Suprapubic skin (tissue), 4 donors: ENCODE results near the gene SPTBN5.

ENCODE experiments used
- EP300 ChIP-seq: sonication (generic); formaldehyde crosslinking; IDR thresholded peaks from one replicate; pipeline ENCODE4 v1.6.1; 2017; ENCODE audit warnings: antibody characterized with exemption
- POLR2A ChIP-seq, 2 donors: fragments of 450-650 bp; IDR thresholded peaks; one replicate each; pipeline ENCODE4 v1.6.1; 2017; ENCODE audit warnings: antibody characterized with exemption in 2 of 2, mild to moderate bottlenecking in 2 of 2, moderate library complexity in 2 of 2
- POLR2AphosphoS5 ChIP-seq, 3 donors: sonication (generic); formaldehyde crosslinking; IDR thresholded peaks; one replicate each; pipeline ENCODE4 v1.6.1; 2017; ENCODE audit warnings: antibody characterized with exemption in 3 of 3
- TF ChIP-seq, protein P1 (sequence below), 2 donors: fragments of 200-600 bp in 1 of 2; fragments of 450-650 bp in 1 of 2; sonication (generic) in 1 of 2; IDR thresholded peaks; one replicate each; pipeline ENCODE4 v1.5.1; 2016 to 2019; ENCODE audit warnings: antibody characterized with exemption in 2 of 2, mild to moderate bottlenecking in 1 of 2, moderate library complexity in 1 of 2

DNA sequence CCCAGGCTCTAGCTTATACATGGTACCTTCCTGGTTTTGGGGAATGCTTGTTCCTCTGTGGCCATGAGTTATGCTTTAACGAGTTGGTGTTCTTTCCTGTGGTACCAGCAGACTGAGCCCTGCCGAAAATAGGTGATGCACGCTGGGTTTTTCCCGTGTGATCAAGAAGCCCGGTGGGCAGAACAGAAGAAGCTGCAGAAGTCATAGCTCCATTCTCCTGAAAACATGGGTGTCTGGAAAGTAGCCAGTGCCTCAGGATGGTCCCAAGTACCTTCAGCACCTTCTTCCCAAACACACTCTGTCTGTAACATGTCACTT lies 94.4 kb downstream of the SPTBN5 start:
- TF ChIP-seq POLR2A (IDR thresholded peaks at IDR 0.05) (no peak), EP300 (no peak), POLR2AphosphoS5 (IDR thresholded peaks at IDR 0.05) (no peak)
- TF ChIP-seq, protein P1, sequence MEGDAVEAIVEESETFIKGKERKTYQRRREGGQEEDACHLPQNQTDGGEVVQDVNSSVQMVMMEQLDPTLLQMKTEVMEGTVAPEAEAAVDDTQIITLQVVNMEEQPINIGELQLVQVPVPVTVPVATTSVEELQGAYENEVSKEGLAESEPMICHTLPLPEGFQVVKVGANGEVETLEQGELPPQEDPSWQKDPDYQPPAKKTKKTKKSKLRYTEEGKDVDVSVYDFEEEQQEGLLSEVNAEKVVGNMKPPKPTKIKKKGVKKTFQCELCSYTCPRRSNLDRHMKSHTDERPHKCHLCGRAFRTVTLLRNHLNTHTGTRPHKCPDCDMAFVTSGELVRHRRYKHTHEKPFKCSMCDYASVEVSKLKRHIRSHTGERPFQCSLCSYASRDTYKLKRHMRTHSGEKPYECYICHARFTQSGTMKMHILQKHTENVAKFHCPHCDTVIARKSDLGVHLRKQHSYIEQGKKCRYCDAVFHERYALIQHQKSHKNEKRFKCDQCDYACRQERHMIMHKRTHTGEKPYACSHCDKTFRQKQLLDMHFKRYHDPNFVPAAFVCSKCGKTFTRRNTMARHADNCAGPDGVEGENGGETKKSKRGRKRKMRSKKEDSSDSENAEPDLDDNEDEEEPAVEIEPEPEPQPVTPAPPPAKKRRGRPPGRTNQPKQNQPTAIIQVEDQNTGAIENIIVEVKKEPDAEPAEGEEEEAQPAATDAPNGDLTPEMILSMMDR (IDR thresholded peaks at IDR 0.05), result no peak
